GM19467 (cell line): ENCODE data around the gene DOCK4.

ENCODE experiments used
- ATAC-seq: cut with Tn5 transposase; IDR thresholded peaks from one replicate; pipeline ENCODE4 v1.9.1; 2021; ENCODE audit warnings: mild to moderate bottlenecking, moderate library complexity; ENCODE audit not compliant: unreplicated experiment

Gene DOCK4

GRCh38 chr7:112192236-112193154 lies 13.7 kb downstream of the DOCK4 start:
- ATAC-seq, result no peak

DNA sequence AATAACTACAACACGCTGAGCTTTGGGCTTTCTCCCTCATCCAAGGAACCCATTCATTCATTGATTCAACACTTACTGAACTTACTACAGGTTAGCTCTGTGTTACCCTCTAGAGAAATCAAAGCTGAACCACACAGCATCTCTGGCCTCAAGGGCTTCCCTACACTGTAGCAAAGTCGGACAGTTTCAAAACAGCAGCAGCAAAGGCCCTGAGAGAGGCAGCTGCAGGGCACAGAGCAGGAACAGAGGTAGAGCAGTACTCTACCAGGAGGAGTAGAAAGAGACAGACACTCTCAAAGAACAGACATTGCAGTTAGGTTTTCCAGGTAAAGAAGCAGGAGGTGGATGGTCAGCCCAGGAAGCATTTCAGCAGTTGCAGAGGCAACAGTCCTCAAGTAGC lies 16.1 kb downstream of the DOCK4 start:
- ATAC-seq, result no peak

GRCh38 chr7:112189691-112190090 lies 16.5 kb downstream of the DOCK4 start:
- ATAC-seq, result no peak

GRCh38 chr7:112188257-112188656 lies 17.9 kb downstream of the DOCK4 start:
- ATAC-seq, result no peak

DNA sequence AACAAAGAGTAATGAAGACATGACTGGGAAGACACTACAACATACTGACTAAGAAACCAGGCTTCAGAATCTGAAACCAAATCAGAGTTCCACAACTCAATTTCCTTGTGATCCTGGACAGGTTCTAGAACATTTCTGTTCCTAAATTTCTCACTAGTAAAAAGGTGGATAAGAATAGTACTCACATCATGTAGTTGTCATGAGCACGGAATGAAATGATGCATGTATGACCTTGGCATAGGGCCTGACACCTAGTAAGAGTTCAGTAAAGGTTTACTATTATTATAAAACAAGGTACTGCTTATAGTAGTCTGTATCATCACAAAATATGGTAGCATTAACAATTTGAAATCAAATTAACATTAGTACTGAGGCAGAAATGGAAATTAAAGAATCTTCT lies 19.9 kb downstream of the DOCK4 start:
- ATAC-seq, result no peak

DNA sequence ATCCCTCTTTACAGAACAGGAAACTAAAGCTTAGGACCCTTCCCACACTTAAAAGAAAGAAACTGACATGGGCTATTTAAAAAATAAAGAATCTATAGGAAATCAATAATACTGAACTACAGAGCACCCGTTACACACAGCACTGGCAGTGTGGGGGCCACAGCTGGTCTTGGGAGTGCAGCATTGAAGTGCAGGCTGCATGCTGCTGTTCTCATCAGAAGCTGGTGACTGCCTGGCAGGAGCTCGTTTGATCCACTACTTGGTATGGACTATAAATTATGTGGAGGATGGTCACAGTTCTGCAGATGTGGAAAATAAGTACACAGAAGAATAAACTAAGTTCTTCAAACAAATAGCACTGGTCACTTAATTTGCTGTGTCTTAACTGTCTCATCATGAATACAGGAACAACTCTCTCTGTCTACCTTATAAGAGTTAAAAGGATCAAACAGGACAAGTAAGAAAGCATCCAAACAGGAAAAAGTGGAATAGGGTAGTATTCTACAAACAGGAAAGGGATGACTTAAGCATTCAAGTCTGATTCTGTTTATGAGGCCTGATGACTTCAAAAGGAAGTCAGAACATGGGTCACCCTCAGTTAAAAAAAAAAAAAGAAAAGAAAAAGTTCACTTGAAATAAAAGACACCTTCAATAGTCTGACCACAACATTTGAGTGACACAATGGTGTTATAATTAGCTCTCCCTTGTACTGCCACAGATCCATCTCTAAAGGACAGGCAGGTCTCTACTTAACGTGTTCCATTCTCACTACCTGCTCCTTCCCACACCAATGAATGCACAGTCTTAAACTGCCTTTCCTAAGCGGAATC lies 21.0 kb downstream of the DOCK4 start:
- ATAC-seq, result no peak

DNA sequence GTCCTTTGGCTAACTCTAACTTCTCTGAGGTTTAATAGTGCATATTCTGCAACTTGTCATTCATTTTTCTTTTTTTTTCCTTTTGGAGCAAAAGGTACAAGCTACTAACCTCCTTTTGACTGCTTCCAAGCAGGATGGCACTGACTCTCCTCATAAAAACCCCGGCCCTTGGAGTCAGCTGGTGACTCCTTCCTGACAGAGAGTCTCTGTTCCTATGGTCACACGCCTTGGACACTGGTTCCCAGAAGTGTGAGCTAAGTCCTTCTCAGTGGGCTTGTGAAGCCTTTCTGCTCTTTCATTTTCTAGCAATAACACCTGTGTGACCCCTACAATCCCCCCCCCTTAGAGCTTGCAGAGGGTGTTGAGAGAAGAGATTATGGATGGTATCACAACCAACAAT lies 21.7 kb downstream of the DOCK4 start:
- no peak for ATAC-seq

- no peak for ATAC-seq
These were observed 22.9 kb downstream of the DOCK4 start for GRCh38 chr7:112183266-112183665.

- ATAC-seq, result no peak
These were observed 23.4 kb downstream of the DOCK4 start for GRCh38 chr7:112182749-112183148.

- ATAC-seq, result no peak
These were observed 26.0 kb downstream of the DOCK4 start for GRCh38 chr7:112180223-112180622.

DNA sequence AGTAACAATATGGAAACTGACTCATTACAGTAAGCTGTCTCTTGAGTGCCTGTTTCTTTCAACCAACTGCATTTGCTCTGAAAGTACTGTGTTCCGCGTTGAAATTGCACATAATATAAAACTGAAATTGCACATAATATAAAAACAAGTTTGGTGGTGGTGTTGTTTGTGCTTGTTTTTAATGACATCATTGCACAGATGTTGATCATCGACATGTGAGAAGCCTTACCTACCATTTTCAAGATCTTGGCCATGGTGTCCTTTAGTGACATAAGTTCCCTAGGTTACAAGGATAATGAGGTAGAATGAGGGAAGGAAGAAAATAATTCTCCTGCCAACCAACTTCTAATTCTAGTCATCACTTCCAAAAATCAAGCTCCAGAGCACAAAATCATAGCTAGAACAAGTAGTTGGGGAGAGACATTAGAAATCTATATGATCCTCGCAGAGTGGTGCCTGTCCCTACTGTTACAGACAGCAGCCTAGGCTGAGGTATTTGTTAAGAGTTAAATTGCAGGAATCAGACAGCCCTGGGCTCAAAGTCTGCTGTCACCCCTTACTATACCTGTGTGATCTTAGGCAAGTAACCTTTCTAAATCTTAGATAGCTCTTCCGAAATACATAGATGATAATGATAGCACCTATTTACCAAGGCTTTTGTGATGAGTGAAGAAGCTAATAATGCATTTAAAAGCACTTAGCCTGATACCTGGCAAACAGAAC lies 29.3 kb downstream of the DOCK4 start:
- no peak for ATAC-seq

- ATAC-seq, result no peak
These were observed 30.0 kb downstream of the DOCK4 start for GRCh38 chr7:112176241-112176640.

DNA sequence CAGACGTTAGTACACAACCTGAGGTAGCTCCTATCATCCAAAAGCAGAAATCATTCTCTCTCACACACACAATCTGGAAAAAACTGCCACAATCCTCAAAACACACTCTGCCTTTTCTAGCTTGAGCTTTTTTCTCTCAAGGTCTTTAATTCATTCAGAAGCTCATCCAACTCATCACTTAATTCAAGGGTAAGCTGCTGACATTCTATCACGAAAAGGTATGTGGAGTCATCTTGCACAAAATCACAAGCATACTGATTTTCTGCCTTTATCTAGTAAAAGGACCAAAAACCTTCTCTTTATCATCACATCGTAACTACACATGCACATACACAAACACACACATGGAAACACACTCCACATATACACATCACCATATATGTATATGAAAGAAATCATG lies 32.0 kb downstream of the DOCK4 start:
- ATAC-seq, result no peak

DNA sequence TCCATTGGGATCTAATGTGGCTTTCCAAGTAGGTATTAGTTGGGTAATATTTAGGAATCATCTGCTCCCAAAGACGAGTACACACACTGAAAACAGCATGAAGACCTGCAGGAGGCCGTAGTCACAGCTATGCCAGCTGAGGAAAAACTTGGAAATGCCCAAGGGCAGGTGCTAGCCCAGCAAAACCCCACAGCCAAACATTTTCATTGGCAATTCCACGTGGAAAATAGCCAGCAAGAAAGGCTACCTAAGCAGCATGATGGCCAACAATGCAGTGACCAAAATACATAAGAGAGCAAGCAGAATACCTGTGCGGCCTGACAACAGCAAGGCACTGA lies 32.7 kb downstream of the DOCK4 start:
- ATAC-seq, result no peak

DNA sequence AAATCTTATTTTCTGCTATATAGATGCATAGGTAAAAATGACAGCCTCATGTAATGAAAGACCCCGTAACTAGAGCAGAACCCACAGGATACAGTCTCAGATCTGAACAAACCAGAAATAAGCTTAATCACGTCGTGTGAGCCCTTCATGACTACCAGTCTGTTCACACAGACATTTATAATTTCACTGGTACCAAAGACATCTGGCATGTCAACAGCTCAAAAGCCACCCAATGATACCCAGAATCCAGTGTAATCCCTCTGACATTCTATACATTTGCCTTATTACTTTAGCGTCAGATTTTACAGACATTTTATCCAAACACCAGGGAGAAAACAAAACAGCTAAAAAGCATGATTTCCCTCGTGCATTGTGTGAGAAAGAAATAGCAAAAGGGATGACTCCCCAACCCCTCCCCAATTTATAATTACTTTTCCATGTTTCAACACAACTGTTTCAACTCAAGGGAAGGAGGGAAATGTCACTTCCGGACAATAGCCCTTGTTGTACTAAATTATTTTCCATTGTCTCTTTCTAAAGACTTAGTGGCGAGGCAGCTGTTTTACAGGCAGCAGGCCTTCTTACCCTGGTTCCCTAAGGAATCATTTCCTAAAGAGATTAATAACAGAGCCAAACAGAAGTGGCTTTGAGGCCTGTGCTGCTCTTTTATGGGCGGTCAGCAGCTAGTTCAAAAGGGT lies 33.2 kb downstream of the DOCK4 start:
- ATAC-seq, result no peak

- ATAC-seq, result no peak
These were observed 34.5 kb downstream of the DOCK4 start for GRCh38 chr7:112171673-112172072.

DNA sequence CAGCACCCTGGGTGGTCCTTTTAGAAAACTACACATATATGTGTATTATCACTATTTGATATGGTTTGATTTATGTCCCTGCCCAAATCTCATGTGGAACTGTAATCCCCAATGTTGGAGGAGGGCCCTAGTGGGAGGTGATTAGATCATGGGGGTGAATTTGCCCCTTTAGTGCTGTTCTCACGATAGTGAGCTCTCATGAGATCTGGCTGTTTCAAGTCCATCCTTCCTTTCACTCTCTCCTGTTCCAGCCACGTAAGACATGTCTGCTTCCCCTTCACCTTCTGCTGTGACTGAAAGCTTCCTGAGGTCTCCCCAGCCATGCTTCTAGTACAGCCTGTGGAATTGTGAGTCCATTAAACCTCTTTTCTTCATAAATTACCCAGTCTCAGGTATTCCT lies 37.3 kb downstream of the DOCK4 start:
- ATAC-seq, result no peak

GRCh38 chr7:112167147-112167546 lies 39.1 kb downstream of the DOCK4 start:
- ATAC-seq, result no peak

GRCh38 chr7:112162784-112163506 lies 43.3 kb downstream of the DOCK4 start:
- ATAC-seq, result no peak

DNA sequence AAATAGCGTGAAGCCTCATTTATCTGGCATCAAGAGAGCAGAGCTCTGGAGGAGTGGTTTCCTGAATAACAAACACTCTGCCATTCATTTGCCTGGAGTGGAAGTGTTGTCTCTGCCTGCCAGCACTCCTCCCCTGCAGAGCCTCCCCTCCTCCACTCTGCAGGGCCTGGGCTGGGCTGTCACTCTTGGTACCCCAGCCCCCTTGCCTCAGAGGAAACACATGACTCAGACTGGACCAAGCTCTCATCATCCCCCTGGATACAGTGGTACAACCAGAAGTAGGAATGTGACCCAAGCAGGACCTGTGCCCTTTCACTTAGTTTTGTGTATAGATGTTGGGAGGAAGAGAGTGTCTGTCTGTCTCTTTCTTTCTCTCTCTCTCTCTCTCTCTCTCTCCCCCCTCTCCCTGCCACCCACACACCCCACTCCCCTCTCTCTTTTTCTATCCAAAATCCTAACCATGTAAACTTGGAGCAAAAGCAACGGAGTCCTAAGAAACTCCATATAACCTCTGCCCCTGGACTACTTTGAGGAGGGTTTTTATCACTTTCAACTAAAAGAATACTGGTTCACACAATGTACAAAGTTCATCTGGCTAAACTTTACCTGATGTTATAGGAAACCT lies 43.9 kb downstream of the DOCK4 start:
- ATAC-seq, result no peak
